Fibroblast of mammary gland (primary cell): ENCODE measurements around the gene FOCAD.

Experiments used
- DNase-seq: peaks from one replicate; pipeline ENCODE4 v3.0.0-alpha.2; 2010; ENCODE audit warnings: low read depth
- H3K4me3 ChIP-seq: 2 replicates; pipeline ENCODE4 v1.5.1; 2011; ENCODE audit warnings: low read depth, mild to moderate bottlenecking, low read length, moderate library complexity; ENCODE audit not compliant: control insufficient read depth
- CTCF ChIP-seq: conservative IDR thresholded peaks from 2 replicates; pipeline ENCODE4 v1.5.1; 2011; ENCODE audit warnings: low read depth, low read length, inconsistent platforms; ENCODE audit not compliant: control insufficient read depth, insufficient read depth

FOCAD gene

GRCh38 chr9:20681467-20681866, 2.6 kb upstream of the FOCAD start:
- no peak for TF ChIP-seq CTCF
- no peak overlapping the region for H3K4me3 ChIP-seq
- DNase-seq, result no peak

GRCh38 chr9:20683351-20684034, 566 bp upstream of the FOCAD start:
- DNase-seq, result peak; percentile 79
- H3K4me3 ChIP-seq, result peak overlapping the region; percentile 77
- TF ChIP-seq CTCF, result no peak

GRCh38 chr9:20684875-20685696, 1.0 kb downstream of the FOCAD start:
- peak overlapping the region; percentile 80 for H3K4me3 ChIP-seq
- no peak for TF ChIP-seq CTCF
- DNase-seq, result peak; percentile 87

- TF ChIP-seq CTCF, result no peak
- H3K4me3 ChIP-seq, result peak overlapping the region; percentile 80
- DNase-seq, result no peak
Measured at GRCh38 chr9:20685769-20686168, 1.7 kb downstream of the FOCAD start.

- TF ChIP-seq CTCF, result no peak
- DNase-seq, result no peak
Measured at GRCh38 chr9:20689833-20690232, 5.8 kb downstream of the FOCAD start.

GRCh38 chr9:20692554-20692953, 8.5 kb downstream of the FOCAD start:
- DNase-seq, result no peak
- no peak for TF ChIP-seq CTCF
- H3K4me3 ChIP-seq, result no peak overlapping the region

More at GRCh38 chr9:20689833-20690232, 5.8 kb downstream of the FOCAD start:
- no peak overlapping the region for H3K4me3 ChIP-seq
